Ovary (tissue), 3 donors: ENCODE data around the gene CCDC167.

Experiments used
- CTCF ChIP-seq, 3 donors: fragments of 450-650 bp in 2 of 3; fragments of 200-600 bp in 1 of 3; IDR thresholded peaks; one replicate each; pipeline versions ENCODE4 v1.5.1 to v1.8.0; 2016 to 2022; ENCODE audit warnings: antibody characterized with exemption in 3 of 3, mild to moderate bottlenecking in 1 of 3
- POLR2A ChIP-seq: fragments of 450-650 bp; IDR thresholded peaks from one replicate; pipeline ENCODE4 v1.6.1; 2017; ENCODE audit warnings: antibody characterized with exemption, mild to moderate bottlenecking, moderate library complexity
- donor health status: DM: no; HTN: no; CAD: no.

GRCh38 chr6:37507690-37508421, 8.2 kb upstream of the CCDC167 start:
- TF ChIP-seq POLR2A (no peak), CTCF (IDR thresholded peaks at IDR 0.05) (no peak)
